Measurements from ENCODE around the gene FLOT1. TPM values are rescaled to one million over a fixed set of nuclear protein-coding genes. Genes with fewer than 3 reads are reported as not detected.
A peak's percentile ranks its signal among the peaks of the same experiment; 100 is the strongest.

Gene FLOT1
- total and polyA plus RNA-seq, 9 of the 15 experiments (the other 6 are each of a cell fraction or from before 2014, with no cell fraction given), result 11.7 to 149 (median 118) TPM

GRCh38 chr6:30722280-30723112 is 20.0 kb downstream of the FLOT1 start (continued):
- TF ChIP-seq CEBPB (tag; IDR thresholded peaks at IDR 0.05) (no peak), TBP (optimal IDR thresholded peaks at IDR 0.05; ENCODE audit: low read depth, low read length) (no peak), MGA (IDR thresholded peaks at IDR 0.05) (no peak), CREB3L1 (IDR thresholded peaks at IDR 0.05; ENCODE audit: borderline replicate concordance, low read depth) (no peak), CBFA2T3 (IDR thresholded peaks at IDR 0.05) (peak; percentile 2; the same call in 1 of the 2 replicates), E2F8 (IDR thresholded peaks at IDR 0.05; ENCODE audit: low read depth, partially characterized antibody) (peak; percentile 31), ETV5 (CRISPR knock-in tag; IDR thresholded peaks at IDR 0.05; ENCODE audit: low read depth) (peak; percentile 35; the same call in 1 of the 2 replicates), CHAMP1 (IDR thresholded peaks at IDR 0.05) (no peak)
